GM12878 (cell line): Measurements from ENCODE around the gene CCDC178. TPM values are rescaled to one million over a fixed set of nuclear protein-coding genes. Genes with fewer than 3 reads are reported as not detected.

Experiments
- ATAC-seq: fragments of 200-7000 bp; cut with Tn5 transposase; 3 replicates; pipeline ENCODE4 v1.9.1; 2020; ENCODE audit warnings: mild to moderate bottlenecking, moderate library complexity
- BruUV-seq: library from RNA; stranded (reverse); fragments of 400-500 nt; replicated peaks from 2 replicates; lab custom pipeline; 2021; lab: Mats Ljungman, UMichigan
- CTCF ChIA-PET: fragments of 300-600 bp; sonication (Branson Sonifier 250); formaldehyde crosslinking; extraction: SDS; loops from one replicate; lab custom pipeline; 2021; ENCODE audit warnings: inconsistent platforms; lab: Yijun Ruan, JAX
- POLR2A ChIA-PET: fragments of 350-600 bp; formaldehyde crosslinking; extraction: SDS; loops from one replicate; lab custom pipeline; 2021; ENCODE audit warnings: inconsistent platforms; lab: Charles Lee
- RAD21 ChIA-PET: fragments of 300-600 bp; sonication (Branson Sonifier 250); formaldehyde crosslinking; loops from one replicate; lab custom pipeline; 2023; ENCODE audit warnings: antibody characterized with exemption; ENCODE audit not compliant: unreplicated experiment; lab: Charles Lee
- SMC1A ChIA-PET: fragments of 300-600 bp; sonication (Branson Sonifier 250); formaldehyde crosslinking; loops from one replicate; lab custom pipeline; 2023; ENCODE audit not compliant: unreplicated experiment, uncharacterized antibody; lab: Charles Lee
- DNase-seq: peaks from one replicate; pipeline ENCODE4 v3.0.0-alpha.2; 2011; ENCODE audit warnings: low read depth, low spot score
- FAIRE-seq: peaks from 3 replicates; lab custom pipeline; 2011; peaks lifted over from hg19 to GRCh38; lab: Jason Lieb, UNC
- H2AFZ ChIP-seq: 2 replicates; pipeline ENCODE4 v1.6.0; 2011; ENCODE audit warnings: low read depth, low read length, control low read depth; ENCODE audit not compliant: control insufficient read depth
- H3K27ac ChIP-seq: 2 replicates; pipeline ENCODE4 v1.5.1; 2011; ENCODE audit warnings: control low read depth; ENCODE audit not compliant: control insufficient read depth, insufficient read depth
- H3K27me3 ChIP-seq, 2 experiments: replicated peaks in 1 of 2; 2 replicates each; pipeline versions ENCODE4 v1.6.0 to v1.6.1; 2011; ENCODE audit warnings: low read length in 1 of 2; ENCODE audit not compliant: control insufficient read depth in 2 of 2, insufficient read depth in 2 of 2
- H3K36me3 ChIP-seq, 2 experiments: 2 replicates each; pipeline ENCODE4 v1.5.1; 2011; ENCODE audit warnings: low read length in 1 of 2; ENCODE audit not compliant: control insufficient read depth in 2 of 2, insufficient read depth in 2 of 2
- H3K4me1 ChIP-seq: 2 replicates; pipeline ENCODE4 v1.6.1; 2011; ENCODE audit warnings: mild to moderate bottlenecking, low read length, moderate library complexity, mixed read lengths; ENCODE audit not compliant: control insufficient read depth, insufficient read depth
- H3K4me2 ChIP-seq: 2 replicates; pipeline ENCODE4 v1.6.0; 2011; ENCODE audit warnings: control low read depth; ENCODE audit not compliant: control insufficient read depth, insufficient read depth
- H3K4me3 ChIP-seq: fragments of 200-600 bp; sonication (generic); 2 replicates; pipeline ENCODE4 v1.5.1; 2016
- H3K79me2 ChIP-seq: 2 replicates; pipeline ENCODE4 v1.6.0; 2011; ENCODE audit warnings: low read length; ENCODE audit not compliant: control insufficient read depth, insufficient read depth
- H3K9ac ChIP-seq: 2 replicates; pipeline ENCODE4 v1.8.0; 2011; ENCODE audit warnings: low read length, control low read depth, mixed read lengths; ENCODE audit not compliant: control insufficient read depth, insufficient read depth
- H3K9me3 ChIP-seq: replicated peaks from 3 replicates; pipeline ENCODE4 v1.5.1; 2011; ENCODE audit warnings: mild to moderate bottlenecking, low read length; ENCODE audit not compliant: control insufficient read depth, insufficient read depth
- H4K20me1 ChIP-seq: 2 replicates; pipeline ENCODE4 v1.6.0; 2011; ENCODE audit not compliant: control insufficient read depth, insufficient read depth
- BCL11A ChIP-seq: IDR thresholded peaks from 2 replicates; pipeline ENCODE4 v1.6.1; 2011; ENCODE audit warnings: low read depth, low read length
- BMI1 ChIP-seq: fragments of 450-650 bp; IDR thresholded peaks from 2 replicates; pipeline ENCODE4 v1.6.1; 2016; ENCODE audit warnings: mild to moderate bottlenecking, moderate library complexity, borderline replicate concordance
- CBX3 ChIP-seq: fragments of 200-600 bp; sonication (generic); IDR thresholded peaks from 2 replicates; pipeline ENCODE4 v1.6.1; 2016; ENCODE audit warnings: low read depth, borderline replicate concordance
- CHD1 ChIP-seq: IDR thresholded peaks from 2 replicates; pipeline ENCODE4 v1.6.1; 2012; ENCODE audit warnings: low read depth, low read length, improper control_type of control experiment
- EP300 ChIP-seq, 2 experiments: fragments of 150-350 bp in 1 of 2; IDR thresholded peaks; 2 replicates each; pipeline ENCODE4 v1.6.1; 2011 to 2012; ENCODE audit warnings: low read depth in 2 of 2, low read length in 2 of 2, borderline replicate concordance in 1 of 2, improper control_type of control experiment in 1 of 2, inconsistent platforms in 1 of 2; ENCODE audit not compliant: control insufficient read depth in 1 of 2
- FOXM1 ChIP-seq: IDR thresholded peaks from 2 replicates; pipeline ENCODE4 v1.6.1; 2012; ENCODE audit warnings: low read depth, mild to moderate bottlenecking, inconsistent platforms, low read length, moderate library complexity
- GATAD2B ChIP-seq: fragments of 450-650 bp; conservative IDR thresholded peaks from 2 replicates; pipeline ENCODE4 v1.6.1; 2017; ENCODE audit warnings: low read depth, mild to moderate bottlenecking, moderate library complexity
- HCFC1 ChIP-seq: fragments of 150-350 bp; IDR thresholded peaks from 2 replicates; pipeline ENCODE4 v1.6.1; 2014; ENCODE audit warnings: low read length
- IKZF2 ChIP-seq, 2 experiments: fragments of 450-650 bp; IDR thresholded peaks; 2 replicates each; pipeline ENCODE4 v1.6.1; 2017; ENCODE audit warnings: mild to moderate bottlenecking in 2 of 2, moderate library complexity in 2 of 2
- KAT2A ChIP-seq: conservative IDR thresholded peaks from 2 replicates; pipeline ENCODE4 v1.6.1; 2011; ENCODE audit warnings: low read depth, low read length; ENCODE audit not compliant: control insufficient read depth
- KDM1A ChIP-seq: fragments of 200-600 bp; sonication (generic); IDR thresholded peaks from 2 replicates; pipeline ENCODE4 v1.6.1; 2016; ENCODE audit warnings: borderline replicate concordance
- NR2C1 ChIP-seq: fragments of 450-650 bp; IDR thresholded peaks from 2 replicates; pipeline ENCODE4 v1.6.1; 2017; ENCODE audit warnings: antibody characterized with exemption, mild to moderate bottlenecking, moderate library complexity
- POLR2AphosphoS2 ChIP-seq: IDR thresholded peaks from 2 replicates; pipeline ENCODE4 v1.6.1; 2011; ENCODE audit warnings: low read depth, mild to moderate bottlenecking, low read length, improper control_type of control experiment, moderate library complexity
- SRF ChIP-seq, 2 experiments: IDR thresholded peaks; 2 replicates each; pipeline ENCODE4 v1.6.1; 2011; ENCODE audit warnings: low read depth in 2 of 2, low read length in 2 of 2, mild to moderate bottlenecking in 1 of 2, moderate library complexity in 1 of 2
- STAT3 ChIP-seq: IDR thresholded peaks from 2 replicates; pipeline ENCODE4 v1.6.1; 2011; ENCODE audit warnings: low read depth, low read length, improper control_type of control experiment
- TCF3 ChIP-seq: IDR thresholded peaks from 2 replicates; pipeline ENCODE4 v1.6.1; 2012; ENCODE audit warnings: low read depth, mild to moderate bottlenecking, low read length, borderline replicate concordance; ENCODE audit not compliant: insufficient read depth
- USF1 ChIP-seq: IDR thresholded peaks from 2 replicates; pipeline ENCODE4 v1.6.1; 2011; ENCODE audit warnings: borderline replicate concordance, low read depth, mild to moderate bottlenecking, moderate library complexity, mixed read lengths, low read length; ENCODE audit not compliant: insufficient read depth; ENCODE audit errors: extremely low read length
- ZNF274 ChIP-seq: IDR thresholded peaks from one replicate; pipeline ENCODE4 v1.8.0; 2011; ENCODE audit not compliant: insufficient read length, insufficient read depth
- WGBS: methylation state at CpG from one replicate; pipeline ENCODE4 v1.1.6; 2016; ENCODE audit warnings: low lambda C conversion rate; ENCODE audit not compliant: insufficient replicate concordance, insufficient coverage; ENCODE audit errors: missing lambda C conversion rate; 5-methylcytosine and 5-hydroxymethylcytosine counted together
- in situ Hi-C: fragments of 300-500 bp; cut with MboI; formaldehyde crosslinking; loops from 9 replicates; pipeline ENCODE4 v1.14.3; 2018; ENCODE audit warnings: mixed read lengths
- intact Hi-C: fragments of 100-400 bp; cut with micrococcal nuclease; formaldehyde crosslinking; loops from one replicate; pipeline ENCODE4 v1.14.2; 2022; ENCODE audit not compliant: unreplicated experiment
- polyA plus RNA-seq, 11 experiments: library from polyadenylated mRNA; depleted of rRNA in 4 of 11; unstranded in 6 of 11; stranded (reverse) in 5 of 11; fragments of >200 nt; fragmentation: Nextera tagmentation in 4 of 11; fragmentation: Illumina TruSeq in 1 of 11; extraction: Ambion mirVana in 4 of 11; extraction: Trizol in 1 of 11; gene quantifications; 1 replicate in 1 of 11; 2 replicates in 10 of 11; pipeline versions ENCODE4 v1.2.1 to v1.2.3, GENCODE V29; 2011 to 2016; ENCODE audit warnings: inconsistent platforms in 2 of 11, missing spikeins in 2 of 11, low read depth in 1 of 11
- total RNA-seq, 4 experiments: library from RNA; depleted of rRNA in 3 of 4; stranded (reverse); fragments of >200 nt in 3 of 4; fragmentation: Illumina TruSeq in 1 of 4; extraction: Trizol in 1 of 4; gene quantifications; 2 replicates each; pipeline versions ENCODE4 v1.2.1 to v1.2.3, GENCODE V29; 2013 to 2021

CCDC178 gene
- total and polyA plus RNA-seq, 10 of the 15 experiments (the other 5 are each of a cell fraction or from before 2014, with no cell fraction given): 0.04 TPM; not detected in 9

GRCh38 chr18:32888306-32888705 lies 552.2 kb downstream of the CCDC178 start:
- ChIA-PET CTCF (no interaction called here), SMC1A (no interaction called here), POLR2A (no interaction called here), RAD21 (no interaction called here)
- no peak overlapping the region for H2AFZ ChIP-seq
- no peaks in the 10 kb centered on the region for H3K27me3 ChIP-seq
- no peaks in the 10 kb centered on the region for H3K4me1 ChIP-seq
- H3K9me3 ChIP-seq: no peaks in the 10 kb centered on the region
- no peak overlapping the region for H3K4me2 ChIP-seq
- no TSS peak for BruUV-seq
- in situ Hi-C loops: no loop called here
- 8% methylated on average over 2 of the region's 2 CpGs for WGBS
- DNase-seq (no peak), ATAC-seq (no peak), FAIRE-seq (no peak)
- H3K27ac ChIP-seq: no peak overlapping the region
- no peaks in the 10 kb centered on the region for H3K36me3 ChIP-seq
- intact Hi-C loops: no loop called here
- no peaks in the 10 kb centered on the region for H4K20me1 ChIP-seq
- no peaks in the 10 kb centered on the region for H3K79me2 ChIP-seq
- no peak overlapping the region for H3K9ac ChIP-seq
- TF ChIP-seq STAT3 (no peak), FOXM1 (no peak), HCFC1 (no peak), KAT2A (no peak), CBX3 (no peak), ZNF274 (no peak), SRF (IDR thresholded peaks at IDR 0.05; ENCODE audit: low read depth in 2 of 2, low read length in 2 of 2) (no peak), TCF3 (no peak), CHD1 (no peak), KDM1A (no peak), USF1 (no peak), BMI1 (no peak), EP300 (IDR thresholded peaks at IDR 0.05; ENCODE audit: borderline replicate concordance in 1 of 2, control insufficient read depth in 1 of 2, low read depth in 2 of 2, low read length in 2 of 2) (no peak), GATAD2B (no peak), IKZF2 (IDR thresholded peaks at IDR 0.05) (no peak), POLR2AphosphoS2 (no peak), NR2C1 (no peak), BCL11A (no peak)
- no peak overlapping the region for H3K4me3 ChIP-seq

Other genes with a start within 250 kb of the CCDC178 start
- gene ASXL3, start 137.5 kb upstream of the CCDC178 start, total RNA-seq (2014; rRNA removed): not detected in 2 replicates
- not detected in 2 replicates for gene ASXL3, start 137.5 kb upstream of the CCDC178 start, total RNA-seq (2014; rRNA removed; fragmentation: Illumina TruSeq; extraction: Trizol)
- gene ASXL3, start 137.5 kb upstream of the CCDC178 start, total RNA-seq (2021): 0.15 TPM in 1 of 2 replicates, not detected in the other
- not detected in 2 replicates for gene ASXL3, start 137.5 kb upstream of the CCDC178 start, polyA plus RNA-seq (2011; rRNA removed)
- gene ASXL3, start 137.5 kb upstream of the CCDC178 start, polyA plus RNA-seq (2014; fragmentation: Illumina TruSeq; extraction: Trizol): not detected in 2 replicates
- not detected for gene ASXL3, start 137.5 kb upstream of the CCDC178 start, polyA plus RNA-seq (2014; fragmentation: Nextera tagmentation; extraction: Ambion mirVana)
- gene ASXL3, start 137.5 kb upstream of the CCDC178 start, polyA plus RNA-seq (2014; rRNA removed): not detected in 2 replicates
- not detected for gene ASXL3, start 137.5 kb upstream of the CCDC178 start, polyA plus RNA-seq (2016; fragmentation: Nextera tagmentation; extraction: Ambion mirVana)